ENCODE data around the gene TMEM213. TPM values are rescaled to one million over a fixed set of nuclear protein-coding genes. Genes with fewer than 3 reads are reported as not detected.

The TMEM213 gene
- total RNA-seq, 3 donors from 2014 or later (not counting 1 experiment from before 2014, with no cell fraction given), result not detected

GRCh38 chr7:138750473-138750872 is 47.3 kb upstream of the TMEM213 start:
- no peak overlapping the region for H3K27ac ChIP-seq (ENCODE audit: low read length)
- H3K27me3 ChIP-seq (ENCODE audit: control insufficient read depth, insufficient read depth, low read length), result no peaks in the 10 kb centered on the region
- H3K4me1 ChIP-seq (ENCODE audit: control insufficient read depth, insufficient read depth, low read length), result peaks cover 40% of the 10 kb centered on the region
- H3K9me3 Mint-ChIP-seq, result no peaks in the 10 kb centered on the region
- H3K4me3 Mint-ChIP-seq, result no peak overlapping the region
- H3K4me1 Mint-ChIP-seq, result peaks cover 16 to 36% of the 10 kb centered on the region in 2 donors
- 90% methylated on average over 15 of the region's 15 CpGs for WGBS (ENCODE audit: insufficient coverage)
- H3K9me3 ChIP-seq (ENCODE audit: control insufficient read depth, insufficient read depth, low read length), result no peaks in the 10 kb centered on the region
- intact Hi-C loops (cut with micrococcal nuclease), result loop anchor here (10.0 kb wide), 1 partner anchor 344 kb away; no protein-coding TSS in a partner anchor
- peaks cover 0 to 7% of the 10 kb centered on the region in 2 donors for H3K27me3 Mint-ChIP-seq (ENCODE audit: low read depth in 2 of 2)
- no peaks in the 10 kb centered on the region for H3K36me3 Mint-ChIP-seq
- ATAC-seq (no peak), DNase-seq (no peak)
- peak overlapping the region in 1 of 2 donors; percentile 11 for H3K27ac Mint-ChIP-seq
- no peaks in the 10 kb centered on the region for H3K36me3 ChIP-seq (ENCODE audit: control insufficient read depth, insufficient read depth, low read length)
- no peak overlapping the region for H3K4me3 ChIP-seq (ENCODE audit: low read length)
- TF ChIP-seq CTCF (IDR thresholded peaks at IDR 0.05), result no peak

- Histone ChIP-seq H3K36me3 (ENCODE audit: control insufficient read depth, insufficient read depth, low read length) (no peaks in the 10 kb centered on the region), H3K27me3 (ENCODE audit: control insufficient read depth, insufficient read depth, low read length) (no peaks in the 10 kb centered on the region), H3K4me3 (ENCODE audit: low read length) (no peak overlapping the region), H3K27ac (ENCODE audit: low read length) (no peak overlapping the region), H3K9me3 (ENCODE audit: control insufficient read depth, insufficient read depth, low read length) (no peaks in the 10 kb centered on the region), H3K4me1 (ENCODE audit: control insufficient read depth, insufficient read depth, low read length) (peaks cover 40% of the 10 kb centered on the region)
- ATAC-seq (no peak), DNase-seq (no peak)
- Mint-ChIP-seq H3K36me3 (no peaks in the 10 kb centered on the region), H3K9me3 (no peaks in the 10 kb centered on the region), H3K4me1 (peaks cover 16 to 36% of the 10 kb centered on the region in 2 donors), H3K4me3 (no peak overlapping the region), H3K27ac (peak overlapping the region in 1 of 2 donors; percentile 11), H3K27me3 (ENCODE audit: low read depth in 2 of 2) (peaks cover 0 to 7% of the 10 kb centered on the region in 2 donors)
- intact Hi-C loops (cut with micrococcal nuclease), result loop anchor here (10.0 kb wide), 1 partner anchor 344 kb away; no protein-coding TSS in a partner anchor
- 93% methylated on average over 18 of the region's 18 CpGs for WGBS (ENCODE audit: insufficient coverage)
- TF ChIP-seq CTCF (IDR thresholded peaks at IDR 0.05), result no peak
These were observed 46.8 kb upstream of the TMEM213 start for GRCh38 chr7:138750901-138751464.

GRCh38 chr7:138752518-138753149 is 45.2 kb upstream of the TMEM213 start:
- Histone ChIP-seq H3K9me3 (ENCODE audit: control insufficient read depth, insufficient read depth, low read length) (no peaks in the 10 kb centered on the region), H3K27ac (ENCODE audit: low read length) (peak overlapping the region; percentile 66), H3K27me3 (ENCODE audit: control insufficient read depth, insufficient read depth, low read length) (no peaks in the 10 kb centered on the region), H3K4me3 (ENCODE audit: low read length) (no peak overlapping the region), H3K36me3 (ENCODE audit: control insufficient read depth, insufficient read depth, low read length) (no peaks in the 10 kb centered on the region), H3K4me1 (ENCODE audit: control insufficient read depth, insufficient read depth, low read length) (peaks cover 40% of the 10 kb centered on the region)
- H3K9me3 Mint-ChIP-seq, result no peaks in the 10 kb centered on the region
- ATAC-seq, result peak; percentile 89 to 91 (median 89)
- WGBS (ENCODE audit: insufficient coverage), result 1% methylated on average over 11 of the region's 12 CpGs
- no peaks in the 10 kb centered on the region for H3K36me3 Mint-ChIP-seq
- H3K4me3 Mint-ChIP-seq, result peak overlapping the region; percentile 31
- H3K27ac Mint-ChIP-seq, result peak overlapping the region; percentile 83
- intact Hi-C loops (cut with micrococcal nuclease), result loop anchor here (1.0 to 10.0 kb wide), 4 partner anchors 124 to 750 kb away; partner anchors contain the start of genes CREB3L2 and TRIM24
- DNase-seq, result peak; percentile 79 to 98
- H3K27me3 Mint-ChIP-seq (ENCODE audit: low read depth in 2 of 2), result peaks cover 0 to 7% of the 10 kb centered on the region in 2 donors
- TF ChIP-seq CTCF (IDR thresholded peaks at IDR 0.05), result no peak
- H3K4me1 Mint-ChIP-seq, result peaks cover 16 to 36% of the 10 kb centered on the region in 2 donors

All from natural killer cell (primary cell).